GM23338 (cell line): ENCODE measurements around the gene CNOT8. TPM values are rescaled to one million over a fixed set of nuclear protein-coding genes. Genes with fewer than 3 reads are reported as not detected.

Source experiments
- ATAC-seq: fragments of 200-7000 bp; cut with Tn5 transposase; 3 replicates; pipeline ENCODE4 v1.9.1; 2020
- DNase-seq: peaks from one replicate; pipeline ENCODE4 v3.0.0-alpha.2; 2015; ENCODE audit warnings: low spot score
- H2AFZ ChIP-seq: fragments of 200-600 bp; sonication (generic); 2 replicates; pipeline ENCODE4 v1.8.0; 2016; ENCODE audit warnings: antibody characterized with exemption, mild to moderate bottlenecking, moderate library complexity
- H3F3A ChIP-seq: fragments of 200-600 bp; sonication (generic); replicated peaks from 2 replicates; pipeline ENCODE4 v1.8.0; 2017; ENCODE audit warnings: antibody characterized with exemption, mixed run types, low read depth
- H3K27ac ChIP-seq: fragments of 200-600 bp; sonication (generic); 2 replicates; pipeline ENCODE4 v1.6.1; 2016; ENCODE audit warnings: low read depth
- H3K27me3 ChIP-seq: fragments of 200-600 bp; sonication (generic); 2 replicates; pipeline ENCODE4 v1.8.0; 2016; ENCODE audit warnings: mild to moderate bottlenecking, mixed run types, moderate library complexity; ENCODE audit not compliant: insufficient read depth
- H3K36me3 ChIP-seq: fragments of 200-600 bp; sonication (generic); 2 replicates; pipeline ENCODE4 v1.8.0; 2016; ENCODE audit warnings: mild to moderate bottlenecking; ENCODE audit not compliant: insufficient read depth
- H3K4me1 ChIP-seq: fragments of 200-600 bp; sonication (generic); 2 replicates; pipeline ENCODE4 v1.8.0; 2016; ENCODE audit warnings: mild to moderate bottlenecking, moderate library complexity; ENCODE audit not compliant: insufficient read depth
- H3K4me2 ChIP-seq: fragments of 200-600 bp; sonication (generic); 2 replicates; pipeline ENCODE4 v1.7.1; 2017; ENCODE audit warnings: mixed run types
- H3K4me3 ChIP-seq: fragments of 200-600 bp; sonication (generic); 2 replicates; pipeline ENCODE4 v1.6.1; 2016; ENCODE audit warnings: mixed run types
- H3K79me2 ChIP-seq: fragments of 200-600 bp; sonication (generic); replicated peaks from 2 replicates; pipeline ENCODE4 v1.8.0; 2017; ENCODE audit warnings: mild to moderate bottlenecking; ENCODE audit not compliant: insufficient read depth
- H3K9me2 ChIP-seq: fragments of 200-600 bp; sonication (generic); 2 replicates; pipeline ENCODE4 v1.8.0; 2017; ENCODE audit not compliant: insufficient read depth
- H4K20me1 ChIP-seq: fragments of 200-600 bp; sonication (generic); replicated peaks from 2 replicates; pipeline ENCODE4 v1.8.0; 2017; ENCODE audit warnings: mild to moderate bottlenecking; ENCODE audit not compliant: insufficient read depth
- H3K27ac Mint-ChIP-seq: 2 replicates; pipeline ENCODE4 v1.8.0; 2020; ENCODE audit warnings: inconsistent platforms, mild to moderate bottlenecking, moderate library complexity, mixed read lengths
- H3K27me3 Mint-ChIP-seq: 3 replicates; pipeline ENCODE4 v1.8.0; 2022; ENCODE audit warnings: low read depth, mild to moderate bottlenecking, moderate library complexity, mixed read lengths, inconsistent platforms; ENCODE audit not compliant: insufficient read depth, poor library complexity
- H3K36me3 Mint-ChIP-seq: 3 replicates; pipeline ENCODE4 v1.8.0; 2021; ENCODE audit warnings: low read depth, mild to moderate bottlenecking, inconsistent platforms, moderate library complexity, mixed read lengths
- H3K4me1 Mint-ChIP-seq: 3 replicates; pipeline ENCODE4 v1.8.0; 2020; ENCODE audit warnings: mild to moderate bottlenecking, inconsistent platforms, mixed read lengths
- H3K4me3 Mint-ChIP-seq: 3 replicates; pipeline ENCODE4 v1.8.0; 2021; ENCODE audit warnings: moderate library complexity, mild to moderate bottlenecking, inconsistent platforms, mixed read lengths
- H3K9me3 Mint-ChIP-seq: 3 replicates; pipeline ENCODE4 v1.8.0; 2020; ENCODE audit warnings: moderate library complexity, mild to moderate bottlenecking, inconsistent platforms, mixed read lengths
- EZH2 ChIP-seq: fragments of 200-600 bp; sonication (generic); IDR thresholded peaks from one replicate; pipeline ENCODE4 v1.8.0; 2017; ENCODE audit warnings: antibody characterized with exemption, mild to moderate bottlenecking, low read depth; ENCODE audit not compliant: unreplicated experiment
- JUNB ChIP-seq: IDR thresholded peaks from one replicate; pipeline ENCODE4 v1.6.1; 2016; ENCODE audit warnings: antibody characterized with exemption; ENCODE audit not compliant: unreplicated experiment
- POLR2AphosphoS5 ChIP-seq: IDR thresholded peaks from 2 replicates; pipeline ENCODE4 v1.6.1; 2016; ENCODE audit warnings: antibody characterized with exemption, low read depth
- STAT1 ChIP-seq: IDR thresholded peaks from one replicate; pipeline ENCODE4 v1.6.1; 2016; ENCODE audit warnings: antibody characterized with exemption; ENCODE audit not compliant: unreplicated experiment
- ZNF114 ChIP-seq: fragments of 250-450 bp; sonication (Bioruptor Pico); IDR thresholded peaks from 2 replicates; pipeline ENCODE4 v1.5.0; 2020; ENCODE audit warnings: mild to moderate bottlenecking, moderate library complexity
- polyA plus RNA-seq: library from polyadenylated mRNA; unstranded; fragments of >200 nt; fragmentation: Nextera tagmentation; extraction: Ambion mirVana; gene quantifications from 2 replicates; pipeline ENCODE4 v1.2.1, GENCODE V29; 2016
- total RNA-seq: library from RNA; depleted of rRNA; stranded (reverse); fragments of >200 nt; shearing (Covaris generic); gene quantifications from 2 replicates; pipeline ENCODE4 v1.2.3, GENCODE V29; 2014
- TF ChIP-seq, protein P1 (sequence below): IDR thresholded peaks from one replicate; pipeline ENCODE4 v1.6.1; 2018; ENCODE audit warnings: antibody characterized with exemption; ENCODE audit not compliant: unreplicated experiment
- TF ChIP-seq, protein P2 (sequence below), 2 experiments: fragments of 200-600 bp in 1 of 2; sonication (generic) in 1 of 2; conservative IDR thresholded peaks; 2 replicates each; pipeline versions ENCODE4 v1.5.1 to v1.6.1; 2016 to 2017; ENCODE audit warnings: antibody characterized with exemption in 2 of 2, low read depth in 2 of 2, mild to moderate bottlenecking in 2 of 2, moderate library complexity in 1 of 2

CNOT8 gene
- total and polyA plus RNA-seq, 2 experiments from 2014 or later = 31.2 to 77.7 TPM

- Histone ChIP-seq H3K4me1 (no peaks in the 10 kb centered on the region; the same call in 1 of the 2 replicates), H3K4me3 (no peak overlapping the region; the same call in 1 of the 2 replicates), H3K27ac (no peak overlapping the region), H3K36me3 (peaks cover 50% of the 10 kb centered on the region), H3K27me3 (no peaks in the 10 kb centered on the region), H4K20me1 (no peaks in the 10 kb centered on the region), H2AFZ (no peak overlapping the region), H3F3A (peaks cover 6% of the 10 kb centered on the region; the same call in 1 of the 2 replicates), H3K4me2 (no peak overlapping the region), H3K79me2 (no peaks in the 10 kb centered on the region), H3K9me2 (0 out of 2 replicates have a peak, but pooled peaks cover 2% of the 10 kb centered on the region)
- Mint-ChIP-seq H3K9me3 (peaks cover 31% of the 10 kb centered on the region), H3K4me3 (no peak overlapping the region), H3K27ac (no peak overlapping the region), H3K36me3 (peaks cover 88% of the 10 kb centered on the region), H3K4me1 (no peaks in the 10 kb centered on the region), H3K27me3 (peaks cover 3% of the 10 kb centered on the region)
- TF ChIP-seq POLR2AphosphoS5 (no peak), STAT1 (no peak)
- TF ChIP-seq, protein P1, sequence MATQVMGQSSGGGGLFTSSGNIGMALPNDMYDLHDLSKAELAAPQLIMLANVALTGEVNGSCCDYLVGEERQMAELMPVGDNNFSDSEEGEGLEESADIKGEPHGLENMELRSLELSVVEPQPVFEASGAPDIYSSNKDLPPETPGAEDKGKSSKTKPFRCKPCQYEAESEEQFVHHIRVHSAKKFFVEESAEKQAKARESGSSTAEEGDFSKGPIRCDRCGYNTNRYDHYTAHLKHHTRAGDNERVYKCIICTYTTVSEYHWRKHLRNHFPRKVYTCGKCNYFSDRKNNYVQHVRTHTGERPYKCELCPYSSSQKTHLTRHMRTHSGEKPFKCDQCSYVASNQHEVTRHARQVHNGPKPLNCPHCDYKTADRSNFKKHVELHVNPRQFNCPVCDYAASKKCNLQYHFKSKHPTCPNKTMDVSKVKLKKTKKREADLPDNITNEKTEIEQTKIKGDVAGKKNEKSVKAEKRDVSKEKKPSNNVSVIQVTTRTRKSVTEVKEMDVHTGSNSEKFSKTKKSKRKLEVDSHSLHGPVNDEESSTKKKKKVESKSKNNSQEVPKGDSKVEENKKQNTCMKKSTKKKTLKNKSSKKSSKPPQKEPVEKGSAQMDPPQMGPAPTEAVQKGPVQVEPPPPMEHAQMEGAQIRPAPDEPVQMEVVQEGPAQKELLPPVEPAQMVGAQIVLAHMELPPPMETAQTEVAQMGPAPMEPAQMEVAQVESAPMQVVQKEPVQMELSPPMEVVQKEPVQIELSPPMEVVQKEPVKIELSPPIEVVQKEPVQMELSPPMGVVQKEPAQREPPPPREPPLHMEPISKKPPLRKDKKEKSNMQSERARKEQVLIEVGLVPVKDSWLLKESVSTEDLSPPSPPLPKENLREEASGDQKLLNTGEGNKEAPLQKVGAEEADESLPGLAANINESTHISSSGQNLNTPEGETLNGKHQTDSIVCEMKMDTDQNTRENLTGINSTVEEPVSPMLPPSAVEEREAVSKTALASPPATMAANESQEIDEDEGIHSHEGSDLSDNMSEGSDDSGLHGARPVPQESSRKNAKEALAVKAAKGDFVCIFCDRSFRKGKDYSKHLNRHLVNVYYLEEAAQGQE = no peak
- ATAC-seq (no peak), DNase-seq (no peak)
Observed at GRCh38 chr5:154885439-154885838, 27.0 kb downstream of the CNOT8 start.

- Histone ChIP-seq H3K27me3 (no peaks in the 10 kb centered on the region), H3K4me3 (no peak overlapping the region), H3F3A (0 out of 2 replicates have a peak, but pooled peaks cover 3% of the 10 kb centered on the region), H3K4me2 (no peak overlapping the region), H2AFZ (no peak overlapping the region), H3K4me1 (no peaks in the 10 kb centered on the region), H3K36me3 (peaks cover 75% of the 10 kb centered on the region), H3K79me2 (no peaks in the 10 kb centered on the region), H4K20me1 (no peaks in the 10 kb centered on the region; the same call in 1 of the 2 replicates), H3K27ac (no peak overlapping the region), H3K9me2 (no peaks in the 10 kb centered on the region)
- H3K4me1 Mint-ChIP-seq = no peaks in the 10 kb centered on the region
- no peak overlapping the region for H3K4me3 Mint-ChIP-seq
- H3K27me3 Mint-ChIP-seq = no peaks in the 10 kb centered on the region
- TF ChIP-seq JUNB (no peak), ZNF114 (CRISPR knock-in tag) (no peak), EZH2 (no peak)
- TF ChIP-seq, protein P2, sequence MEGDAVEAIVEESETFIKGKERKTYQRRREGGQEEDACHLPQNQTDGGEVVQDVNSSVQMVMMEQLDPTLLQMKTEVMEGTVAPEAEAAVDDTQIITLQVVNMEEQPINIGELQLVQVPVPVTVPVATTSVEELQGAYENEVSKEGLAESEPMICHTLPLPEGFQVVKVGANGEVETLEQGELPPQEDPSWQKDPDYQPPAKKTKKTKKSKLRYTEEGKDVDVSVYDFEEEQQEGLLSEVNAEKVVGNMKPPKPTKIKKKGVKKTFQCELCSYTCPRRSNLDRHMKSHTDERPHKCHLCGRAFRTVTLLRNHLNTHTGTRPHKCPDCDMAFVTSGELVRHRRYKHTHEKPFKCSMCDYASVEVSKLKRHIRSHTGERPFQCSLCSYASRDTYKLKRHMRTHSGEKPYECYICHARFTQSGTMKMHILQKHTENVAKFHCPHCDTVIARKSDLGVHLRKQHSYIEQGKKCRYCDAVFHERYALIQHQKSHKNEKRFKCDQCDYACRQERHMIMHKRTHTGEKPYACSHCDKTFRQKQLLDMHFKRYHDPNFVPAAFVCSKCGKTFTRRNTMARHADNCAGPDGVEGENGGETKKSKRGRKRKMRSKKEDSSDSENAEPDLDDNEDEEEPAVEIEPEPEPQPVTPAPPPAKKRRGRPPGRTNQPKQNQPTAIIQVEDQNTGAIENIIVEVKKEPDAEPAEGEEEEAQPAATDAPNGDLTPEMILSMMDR (conservative IDR thresholded peaks at IDR 0.05; ENCODE audit: low read depth in 2 of 2) = no peak
- no peak overlapping the region for H3K27ac Mint-ChIP-seq
- DNase-seq (no peak), ATAC-seq (no peak)
- H3K36me3 Mint-ChIP-seq = peaks cover 90% of the 10 kb centered on the region
- H3K9me3 Mint-ChIP-seq = peaks cover 2% of the 10 kb centered on the region; the same call in 2 of the 3 replicates
Observed at GRCh38 chr5:154892369-154892771, 33.9 kb downstream of the CNOT8 start.
